ENCODE measurements around the gene SPTBN2.

Gene SPTBN2

GRCh38 chr11:66706989-66707388, 22.0 kb downstream of the SPTBN2 start:
- Histone ChIP-seq H3K4me3 (ENCODE audit: insufficient read depth, low read length, poor library complexity, severe bottlenecking) (no peak overlapping the region), H3K36me3 (ENCODE audit: low read length) (no peaks in the 10 kb centered on the region)

GRCh38 chr11:66705587-66706335, 23.3 kb downstream of the SPTBN2 start:
- no peaks in the 10 kb centered on the region for H4K20me1 ChIP-seq (ENCODE audit: low read depth, low read length)
- no peaks in the 10 kb centered on the region for H3K9me3 ChIP-seq (ENCODE audit: insufficient read depth, low read length)
- no peak overlapping the region for H3K4me3 ChIP-seq (ENCODE audit: insufficient read depth, low read length, poor library complexity, severe bottlenecking)
- H3K9me2 ChIP-seq (replicated peaks; ENCODE audit: insufficient read depth, low read length) = no peaks in the 10 kb centered on the region
- no peak overlapping the region for H2AFZ ChIP-seq (ENCODE audit: low read depth, low read length, severe bottlenecking)
- H3K27ac ChIP-seq (ENCODE audit: low read depth, low read length) = no peak overlapping the region
- H3F3A ChIP-seq (ENCODE audit: insufficient read depth) = no peaks in the 10 kb centered on the region
- H3K27me3 ChIP-seq (ENCODE audit: low read length) = no peaks in the 10 kb centered on the region
- H3K9ac ChIP-seq (ENCODE audit: low read length) = no peak overlapping the region
- TF ChIP-seq EZH2phosphoT487 (conservative IDR thresholded peaks at IDR 0.05; ENCODE audit: low read length) = no peak
- no peaks in the 10 kb centered on the region for H3K36me3 ChIP-seq (ENCODE audit: low read length)
- H3K4me2 ChIP-seq (ENCODE audit: low read depth, low read length, poor library complexity, severe bottlenecking) = no peak overlapping the region
- no peaks in the 10 kb centered on the region for H3K79me2 ChIP-seq (ENCODE audit: insufficient read depth, low read length)

More at GRCh38 chr11:66706989-66707388, 22.0 kb downstream of the SPTBN2 start:
- no peaks in the 10 kb centered on the region for H3K79me2 ChIP-seq (ENCODE audit: insufficient read depth, low read length)
- no peaks in the 10 kb centered on the region for H3K9me2 ChIP-seq (replicated peaks; ENCODE audit: insufficient read depth, low read length)
- no peaks in the 10 kb centered on the region for H3K27me3 ChIP-seq (ENCODE audit: low read length)
- no peaks in the 10 kb centered on the region for H3F3A ChIP-seq (ENCODE audit: insufficient read depth)
- H4K20me1 ChIP-seq (ENCODE audit: low read depth, low read length) = no peaks in the 10 kb centered on the region
- no peak overlapping the region for H3K4me2 ChIP-seq (ENCODE audit: low read depth, low read length, poor library complexity, severe bottlenecking)
- no peak overlapping the region for H3K9ac ChIP-seq (ENCODE audit: low read length)
- no peak for TF ChIP-seq EZH2phosphoT487 (conservative IDR thresholded peaks at IDR 0.05; ENCODE audit: low read length)
- no peak for TF ChIP-seq CTCF (IDR thresholded peaks at IDR 0.05; ENCODE audit: insufficient read depth, low read length, poor library complexity, severe bottlenecking)
- no peak overlapping the region for H3K27ac ChIP-seq (ENCODE audit: low read depth, low read length)
- H3K9me3 ChIP-seq (ENCODE audit: insufficient read depth, low read length) = no peaks in the 10 kb centered on the region
- no peak overlapping the region for H2AFZ ChIP-seq (ENCODE audit: low read depth, low read length, severe bottlenecking)

GRCh38 chr11:66704659-66705360, 24.2 kb downstream of the SPTBN2 start:
- Histone ChIP-seq H3K27me3 (ENCODE audit: low read length) (no peaks in the 10 kb centered on the region), H3K9me3 (ENCODE audit: insufficient read depth, low read length) (no peaks in the 10 kb centered on the region), H3K9me2 (replicated peaks; ENCODE audit: insufficient read depth, low read length) (no peaks in the 10 kb centered on the region), H3F3A (ENCODE audit: insufficient read depth) (no peaks in the 10 kb centered on the region), H4K20me1 (ENCODE audit: low read depth, low read length) (no peaks in the 10 kb centered on the region), H3K9ac (ENCODE audit: low read length) (no peak overlapping the region), H3K4me2 (ENCODE audit: low read depth, low read length, poor library complexity, severe bottlenecking) (no peak overlapping the region), H3K36me3 (ENCODE audit: low read length) (no peaks in the 10 kb centered on the region), H3K27ac (ENCODE audit: low read depth, low read length) (no peak overlapping the region), H2AFZ (ENCODE audit: low read depth, low read length, severe bottlenecking) (no peak overlapping the region), H3K4me3 (ENCODE audit: insufficient read depth, low read length, poor library complexity, severe bottlenecking) (no peak overlapping the region), H3K79me2 (ENCODE audit: insufficient read depth, low read length) (no peaks in the 10 kb centered on the region)
- TF ChIP-seq CTCF (IDR thresholded peaks at IDR 0.05; ENCODE audit: insufficient read depth, low read length, poor library complexity, severe bottlenecking) = no peak
- no peak for TF ChIP-seq EZH2phosphoT487 (conservative IDR thresholded peaks at IDR 0.05; ENCODE audit: low read length)

All from SU-DHL-6 (cell line).